ENCODE results near the gene ENTPD6. TPM values are rescaled to one million over a fixed set of nuclear protein-coding genes. Genes with fewer than 3 reads are reported as not detected.
"Not testable (repeated sequence)": the region's sequence is repeated elsewhere in the genome, so short reads cannot be mapped to it uniquely, and the experiment has no call there.

ENTPD6 gene
- total RNA-seq, 2 experiments from 2014 or later, result 45.3 to 49.6 TPM

GRCh38 chr20:25236450-25237304 lies 41.2 kb downstream of the ENTPD6 start:
- ChIA-PET CTCF (interaction anchor here (0.6 to 1.3 kb wide), 2 partner anchors 12 to 270 kb away, joined by 3 read pairs; no protein-coding TSS in a partner anchor), POLR2A (no interaction called here)

- CTCF ChIA-PET, result no interaction called here
- POLR2A ChIA-PET, result interaction anchor here (0.8 kb wide), 1 partner anchor 14 kb away, joined by 3 read pairs; no protein-coding TSS in a partner anchor
These were observed 42.3 kb downstream of the ENTPD6 start for GRCh38 chr20:25237610-25238318.

GRCh38 chr20:25238319-25239037 lies 43.0 kb downstream of the ENTPD6 start:
- POLR2A ChIA-PET, result no interaction called here
- CTCF ChIA-PET, result no interaction called here

GRCh38 chr20:25239387-25240370 lies 44.2 kb downstream of the ENTPD6 start:
- ChIA-PET POLR2A (no interaction called here), CTCF (no interaction called here)

- POLR2A ChIA-PET, CTCF ChIA-PET: not testable (repeated sequence)
These were observed 45.5 kb downstream of the ENTPD6 start for GRCh38 chr20:25240851-25241658.

GRCh38 chr20:25241659-25241955 lies 46.1 kb downstream of the ENTPD6 start:
- POLR2A ChIA-PET, CTCF ChIA-PET: not testable (repeated sequence)

- ChIA-PET CTCF (no interaction called here), POLR2A (no interaction called here)
These were observed 46.7 kb downstream of the ENTPD6 start for GRCh38 chr20:25242231-25242630.

GRCh38 chr20:25243416-25243979 lies 48.0 kb downstream of the ENTPD6 start:
- ChIA-PET CTCF (interaction anchor here (0.8 kb wide), 1 partner anchor 11 kb away, joined by 3 read pairs; no protein-coding TSS in a partner anchor), POLR2A (no interaction called here)

GRCh38 chr20:25244976-25245375 lies 49.5 kb downstream of the ENTPD6 start:
- CTCF ChIA-PET, result no interaction called here
- POLR2A ChIA-PET, result no interaction called here

GRCh38 chr20:25245461-25245860 lies 49.9 kb downstream of the ENTPD6 start:
- ChIA-PET POLR2A (no interaction called here), CTCF (no interaction called here)

GRCh38 chr20:25246182-25246999 lies 50.9 kb downstream of the ENTPD6 start:
- ChIA-PET CTCF (interaction anchor here (1.1 kb wide), 1 partner anchor 144 kb away, joined by 3 read pairs; the partner anchor contains the start of gene ABHD12), POLR2A (interaction anchor here (1.0 kb wide), 1 partner anchor 50 kb away, joined by 3 read pairs; no protein-coding TSS in a partner anchor)

- POLR2A ChIA-PET, result interaction anchor here (1.0 to 1.3 kb wide), 4 partner anchors 12 to 161 kb away, joined by 3 to 7 read pairs (median 5); partner anchors contain the start of gene GINS1
- CTCF ChIA-PET, result interaction anchor here (1.1 to 1.4 kb wide), 2 partner anchors 24 to 144 kb away, joined by 3 to 4 read pairs; partner anchors contain the start of gene ABHD12
These were observed 51.5 kb downstream of the ENTPD6 start for GRCh38 chr20:25247000-25247517.

GRCh38 chr20:25247518-25247955 lies 52.0 kb downstream of the ENTPD6 start:
- CTCF ChIA-PET, result interaction anchor here (1.1 to 1.4 kb wide), 2 partner anchors 24 to 143 kb away, joined by 3 to 4 read pairs; partner anchors contain the start of gene ABHD12

GRCh38 chr20:25247956-25248785 lies 52.7 kb downstream of the ENTPD6 start, which contains the start of gene PYGB:
Gene PYGB, plus strand, starts transcription at chr20:25248085. Its CDS starts 94 bp downstream, at chr20:25248179.
- CTCF ChIA-PET, result interaction anchor here (1.4 kb wide), 1 partner anchor 25 kb away, joined by 4 read pairs; no protein-coding TSS in a partner anchor
- POLR2A ChIA-PET, result interaction anchor here (0.6 to 1.5 kb wide), 8 partner anchors 10 to 1899 kb away, joined by 3 to 7 read pairs (median 4); partner anchors contain the start of genes ENTPD6 and GINS1

More at GRCh38 chr20:25247518-25247955, 52.0 kb downstream of the ENTPD6 start:
- POLR2A ChIA-PET, result interaction anchor here (0.6 to 1.5 kb wide), 6 partner anchors 11 to 187 kb away, joined by 3 to 7 read pairs (median 5); partner anchors contain the start of genes ENTPD6 and GINS1

- CTCF ChIA-PET, result interaction anchor here (1.4 kb wide), 1 partner anchor 45 kb away, joined by 3 read pairs; no protein-coding TSS in a partner anchor
- POLR2A ChIA-PET, result interaction anchor here (0.6 to 1.5 kb wide), 3 partner anchors 17 to 62 kb away, joined by 3 to 7 read pairs (median 4); partner anchors contain the start of gene ENTPD6
These were observed 53.3 kb downstream of the ENTPD6 start for GRCh38 chr20:25248786-25249172.

Data from activated CD8-positive, alpha-beta memory T cell treated with anti-CD3 and anti-CD28 coated beads for 36 hours (primary cell).